Fibroblast of villous mesenchyme (primary cell): ENCODE results near the gene OR4K14. TPM values are rescaled to one million over a fixed set of nuclear protein-coding genes. Genes with fewer than 3 reads are reported as not detected.

Source experiments
- DNase-seq: peaks from one replicate; pipeline ENCODE4 v3.0.0-alpha.2; 2010; ENCODE audit warnings: low read depth
- H3K4me3 ChIP-seq: 2 replicates; pipeline ENCODE4 v1.5.1; 2011; ENCODE audit warnings: low read depth, mild to moderate bottlenecking, low read length
- CTCF ChIP-seq: IDR thresholded peaks from 2 replicates; pipeline ENCODE4 v1.5.1; 2012; ENCODE audit warnings: low read depth, mild to moderate bottlenecking, low read length; ENCODE audit not compliant: insufficient read depth
- total RNA-seq: library from RNA; depleted of rRNA; stranded (reverse); fragments of >200 nt; gene quantifications from 2 replicates; pipeline ENCODE4 v1.2.3, GENCODE V29; 2012

OR4K14 gene
- not detected in 2 replicates for total RNA-seq

- no peak for TF ChIP-seq CTCF
- DNase-seq, result no peak
- no peak within 1 kb of the TSS for H3K4me3 ChIP-seq
These were observed at the start of gene OR4K14 for GRCh38 chr14:20019257-20019865. Gene OR4K14, minus strand, starts transcription at chr14:20019307. Its CDS starts 4,114 bp downstream, at chr14:20015193.

- TF ChIP-seq CTCF, result no peak
- no peak within 1 kb of the TSS for H3K4me3 ChIP-seq
- DNase-seq, result no peak
These were observed 40.6 kb upstream of the OR4K14 start, which contains the start of gene OR4L1 for GRCh38 chr14:20059745-20060144. Gene OR4L1, plus strand, starts transcription at chr14:20060045. Its CDS starts 0 bp downstream, at chr14:20060045.

- TF ChIP-seq CTCF, result no peak
- no peak for DNase-seq
- no peak overlapping the region for H3K4me3 ChIP-seq
These were observed 29.1 kb upstream of the OR4K14 start for GRCh38 chr14:20048202-20048601.

GRCh38 chr14:20044243-20044642 is 25.1 kb upstream of the OR4K14 start:
- TF ChIP-seq CTCF, result no peak
- DNase-seq, result no peak
- no peak overlapping the region for H3K4me3 ChIP-seq

- TF ChIP-seq CTCF, result no peak
- H3K4me3 ChIP-seq, result no peak within 1 kb of the TSS
- DNase-seq, result no peak
These were observed 16.8 kb upstream of the OR4K14 start, which contains the start of gene OR4K13 for GRCh38 chr14:20035938-20036337. Gene OR4K13, minus strand, starts transcription at chr14:20036038. Its CDS starts 1,280 bp downstream, at chr14:20034758.

GRCh38 chr14:20035449-20035848 is 16.3 kb upstream of the OR4K14 start:
- H3K4me3 ChIP-seq, result no peak overlapping the region
- no peak for TF ChIP-seq CTCF
- no peak for DNase-seq

- no peak for DNase-seq
- no peak overlapping the region for H3K4me3 ChIP-seq
- no peak for TF ChIP-seq CTCF
These were observed 12.0 kb upstream of the OR4K14 start for GRCh38 chr14:20031058-20031457.
